SK-N-SH treated with all-trans-retinoic acid at 6 μM for 48 hours (cell line): ENCODE data around the gene CMTM7.

Source experiments
- CSDC2 ChIP-seq: fragments of 250-450 bp; sonication (Bioruptor Pico); IDR thresholded peaks from 2 replicates; pipeline ENCODE4 v1.5.0; 2020; ENCODE audit warnings: mild to moderate bottlenecking, moderate library complexity
- ESRRG ChIP-seq: fragments of 250-450 bp; sonication (Bioruptor Pico); IDR thresholded peaks from 2 replicates; pipeline ENCODE4 v1.6.1; 2021; ENCODE audit warnings: mild to moderate bottlenecking
- GLIS3 ChIP-seq: fragments of 250-450 bp; sonication (Bioruptor Pico); IDR thresholded peaks from 2 replicates; pipeline ENCODE4 v1.5.0; 2020; ENCODE audit warnings: mild to moderate bottlenecking, moderate library complexity
- TOX ChIP-seq: fragments of 250-450 bp; sonication (Bioruptor Pico); IDR thresholded peaks from 2 replicates; pipeline ENCODE4 v1.8.0; 2021; ENCODE audit warnings: mild to moderate bottlenecking, moderate library complexity, borderline replicate concordance
- ZFP3 ChIP-seq: fragments of 250-450 bp; sonication (Bioruptor Pico); IDR thresholded peaks from 2 replicates; pipeline ENCODE4 v1.5.0; 2020; ENCODE audit warnings: mild to moderate bottlenecking, moderate library complexity
- TF ChIP-seq, protein P1 (sequence below): fragments of 250-450 bp; sonication (Bioruptor Pico); IDR thresholded peaks from 2 replicates; pipeline ENCODE4 v1.8.0; 2021; ENCODE audit warnings: low read depth, mild to moderate bottlenecking, moderate library complexity, borderline replicate concordance

DNA sequence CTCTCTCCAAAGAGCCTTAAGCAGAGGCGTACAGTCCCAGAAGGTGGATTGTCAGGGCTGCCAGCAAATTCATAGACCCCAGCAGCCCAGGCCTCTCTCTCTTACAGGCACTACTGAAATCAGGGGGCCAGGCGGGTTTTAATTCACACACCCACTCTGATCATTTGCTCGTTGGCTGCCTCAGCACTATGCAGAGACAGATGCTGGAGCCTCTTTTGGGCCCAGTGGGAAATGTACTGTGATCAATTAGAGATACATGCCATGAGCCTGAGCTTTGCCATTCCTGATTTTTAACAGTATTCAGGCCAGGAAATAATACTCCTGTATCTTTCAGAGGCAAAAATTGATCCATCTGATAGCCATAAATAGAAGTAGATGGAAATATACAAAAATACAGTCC, 58.0 kb downstream of the CMTM7 start:
- TF ChIP-seq, protein P1, sequence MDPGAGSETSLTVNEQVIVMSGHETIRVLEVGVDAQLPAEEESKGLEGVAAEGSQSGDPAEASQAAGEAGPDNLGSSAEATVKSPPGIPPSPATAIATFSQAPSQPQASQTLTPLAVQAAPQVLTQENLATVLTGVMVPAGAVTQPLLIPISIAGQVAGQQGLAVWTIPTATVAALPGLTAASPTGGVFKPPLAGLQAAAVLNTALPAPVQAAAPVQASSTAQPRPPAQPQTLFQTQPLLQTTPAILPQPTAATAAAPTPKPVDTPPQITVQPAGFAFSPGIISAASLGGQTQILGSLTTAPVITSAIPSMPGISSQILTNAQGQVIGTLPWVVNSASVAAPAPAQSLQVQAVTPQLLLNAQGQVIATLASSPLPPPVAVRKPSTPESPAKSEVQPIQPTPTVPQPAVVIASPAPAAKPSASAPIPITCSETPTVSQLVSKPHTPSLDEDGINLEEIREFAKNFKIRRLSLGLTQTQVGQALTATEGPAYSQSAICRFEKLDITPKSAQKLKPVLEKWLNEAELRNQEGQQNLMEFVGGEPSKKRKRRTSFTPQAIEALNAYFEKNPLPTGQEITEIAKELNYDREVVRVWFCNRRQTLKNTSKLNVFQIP (CRISPR knock-in tag): no peak
- TF ChIP-seq ESRRG: no peak
- no peak for TF ChIP-seq ZFP3
- no peak for TF ChIP-seq TOX
- TF ChIP-seq CSDC2: no peak
- TF ChIP-seq GLIS3: no peak
